ENCODE measurements around the gene SIGLEC1. TPM values are rescaled to one million over a fixed set of nuclear protein-coding genes. Genes with fewer than 3 reads are reported as not detected.

Gene SIGLEC1
- total and polyA plus RNA-seq, 2 of the 4 experiments (the other 2 are of a cell fraction), result not detected

GRCh38 chr20:3696745-3697587 is 15.4 kb downstream of the SIGLEC1 start:
- no peak overlapping the region for H3K56ac ChIP-seq (ENCODE audit: extremely low read depth, insufficient read depth, low read length)
- H2BK20ac ChIP-seq (ENCODE audit: low read depth, low read length), result no peak overlapping the region
- H3K9ac ChIP-seq (ENCODE audit: low read depth, low read length), result no peak overlapping the region
- no peak overlapping the region for H4K8ac ChIP-seq (ENCODE audit: low read depth in 2 of 2, low read length in 2 of 2)
- intact Hi-C loops (cut with micrococcal nuclease), result no loop called here
- no peaks in the 10 kb centered on the region for H3K36me3 ChIP-seq (ENCODE audit: control insufficient read depth, insufficient read depth, low read length)
- H3K4me3 ChIP-seq (ENCODE audit: insufficient read depth, low read depth, low read length), result no peak overlapping the region
- H4K5ac ChIP-seq (ENCODE audit: low read depth, low read length), result no peak overlapping the region
- POLR2A ChIA-PET (ENCODE audit: unreplicated experiment), result no interaction called here
- no peak for DNase-seq
- H3K9me3 ChIP-seq (ENCODE audit: control insufficient read depth, insufficient read depth, low read length), result peaks cover 4% of the 10 kb centered on the region; the same call in 1 of the 2 replicates
- H2AFZ ChIP-seq (replicated peaks; ENCODE audit: low read length, poor library complexity), result no peak overlapping the region
- in situ Hi-C loops (cut with MboI; ENCODE audit: low sequenced_read_pairs), result no loop called here
- no peaks in the 10 kb centered on the region for H3K4me1 ChIP-seq (ENCODE audit: control insufficient read depth, insufficient read depth, low read length)
- H2BK5ac ChIP-seq (ENCODE audit: low read depth, low read length, poor library complexity, severe bottlenecking), result no peak overlapping the region
- BruUV-seq (replicated peaks), result no TSS peak
- dilution Hi-C loops (cut with HindIII; ENCODE audit: low sequenced_read_pairs, unreplicated experiment), result no loop called here
- H3K4ac ChIP-seq (ENCODE audit: low read depth, low read length), result no peak overlapping the region
- H3K27ac ChIP-seq (ENCODE audit: insufficient read depth, low read length), result no peak overlapping the region
- ATAC-seq (ENCODE audit: low read depth), result no peak
- no peak overlapping the region for H4K91ac ChIP-seq (ENCODE audit: insufficient read depth, low read depth, low read length)
- H2BK15ac ChIP-seq (ENCODE audit: low read depth, low read length), result no peak overlapping the region
- no peak overlapping the region for H3K14ac ChIP-seq (replicated peaks; ENCODE audit: low read depth, low read length)
- H3K23ac ChIP-seq (ENCODE audit: low read depth, low read length), result no peak overlapping the region
- WGBS, 2 experiments (ENCODE audit: extremely low coverage in 2 of 2, insufficient read length in 1 of 2), result 53% methylated on average over 10 of the region's 15 CpGs; no CpG with 5 or more reads in 1 of the 2 experiments
- H3K9me1 ChIP-seq (ENCODE audit: insufficient read depth, low read length), result no peaks in the 10 kb centered on the region
- H2AK9ac ChIP-seq (replicated peaks; ENCODE audit: low read depth, low read length, poor library complexity), result no peak overlapping the region
- CTCF ChIA-PET, result interaction anchor here (0.6 kb wide), 2 partner anchors 43 to 301 kb away, joined by 3 read pairs; no protein-coding TSS in a partner anchor
- no peaks in the 10 kb centered on the region for H4K20me1 ChIP-seq (ENCODE audit: insufficient read depth, low read length)
- H3K4me2 ChIP-seq (ENCODE audit: low read depth, low read length), result no peak overlapping the region
- no peaks in the 10 kb centered on the region for H3K79me1 ChIP-seq (ENCODE audit: low read depth in 1 of 2, low read length in 2 of 2)
- H3K27me3 ChIP-seq (ENCODE audit: control insufficient read depth, insufficient read depth, low read length), result peaks cover 34% of the 10 kb centered on the region; the same call in 1 of the 2 replicates
- H3K18ac ChIP-seq (ENCODE audit: low read depth, low read length), result no peak overlapping the region
- no peak overlapping the region for H2BK120ac ChIP-seq (ENCODE audit: low read depth, low read length)
- H2AK5ac ChIP-seq (ENCODE audit: low read depth, low read length), result no peak overlapping the region
- no peak for TF ChIP-seq USF2 (IDR thresholded peaks at IDR 0.05; ENCODE audit: low read depth, low read length)
- TF ChIP-seq ELK1 (IDR thresholded peaks at IDR 0.05; ENCODE audit: borderline replicate concordance, low read depth, low read length), result no peak
- no peak for TF ChIP-seq FOS (IDR thresholded peaks at IDR 0.05; ENCODE audit: low read depth, low read length)
- TF ChIP-seq RAD21 (IDR thresholded peaks at IDR 0.05; ENCODE audit: low read length), result no peak
- TF ChIP-seq CTCF (conservative IDR thresholded peaks at IDR 0.05; ENCODE audit: low read depth, low read length), result no peak
- TF ChIP-seq BHLHE40 (IDR thresholded peaks at IDR 0.05; ENCODE audit: low read depth, low read length), result no peak
- no peak for TF ChIP-seq CHD1 (IDR thresholded peaks at IDR 0.05; ENCODE audit: low read depth, low read length)
- TF ChIP-seq MXI1 (IDR thresholded peaks at IDR 0.05; ENCODE audit: borderline replicate concordance, low read depth, low read length), result no peak
- no peak for TF ChIP-seq RFX5 (IDR thresholded peaks at IDR 0.05; ENCODE audit: low read depth, low read length)
- no peak for TF ChIP-seq POLR2A (IDR thresholded peaks at IDR 0.05; ENCODE audit: low read depth, low read length)
- TF ChIP-seq MAZ (IDR thresholded peaks at IDR 0.05; ENCODE audit: borderline replicate concordance, low read depth, low read length), result no peak
- no peak for TF ChIP-seq MAFK (IDR thresholded peaks at IDR 0.05; ENCODE audit: low read depth, low read length)
- TF ChIP-seq CEBPB (IDR thresholded peaks at IDR 0.05; ENCODE audit: low read depth, low read length), result no peak
- no peak for TF ChIP-seq SMC3 (IDR thresholded peaks at IDR 0.05; ENCODE audit: low read depth, low read length)
- no peak for TF ChIP-seq NFE2L2 (IDR thresholded peaks at IDR 0.05; ENCODE audit: low read depth, low read length)

Data from IMR-90 (cell line).